GM12878 (cell line): ENCODE data around the gene ARID1A. TPM values are rescaled to one million over a fixed set of nuclear protein-coding genes. Genes with fewer than 3 reads are reported as not detected.

Source experiments
- BCL3 ChIP-seq: IDR thresholded peaks from 2 replicates; pipeline ENCODE4 v1.6.1; 2011; ENCODE audit warnings: borderline replicate concordance, low read depth, mild to moderate bottlenecking, moderate library complexity, low read length; ENCODE audit not compliant: insufficient read depth, poor library complexity, severe bottlenecking
- EED ChIP-seq: sonication (generic); IDR thresholded peaks from 2 replicates; pipeline ENCODE4 v1.6.1; 2016; ENCODE audit warnings: antibody characterized with exemption, low read depth
- EP300 ChIP-seq, 2 experiments: fragments of 150-350 bp in 1 of 2; IDR thresholded peaks; 2 replicates each; pipeline ENCODE4 v1.6.1; 2011 to 2012; ENCODE audit warnings: low read depth in 2 of 2, low read length in 2 of 2, borderline replicate concordance in 1 of 2, improper control_type of control experiment in 1 of 2, inconsistent platforms in 1 of 2; ENCODE audit not compliant: control insufficient read depth in 1 of 2
- EZH2 ChIP-seq: IDR thresholded peaks from 2 replicates; pipeline ENCODE4 v1.6.1; 2012; ENCODE audit warnings: low read depth, mild to moderate bottlenecking, control low read depth, inconsistent platforms, low read length, borderline replicate concordance; ENCODE audit not compliant: control insufficient read depth
- HDAC2 ChIP-seq: fragments of 200-600 bp; sonication (generic); IDR thresholded peaks from 2 replicates; pipeline ENCODE4 v1.6.1; 2017
- IKZF1 ChIP-seq: fragments of 450-650 bp; conservative IDR thresholded peaks from 2 replicates; pipeline ENCODE4 v1.6.1; 2017; ENCODE audit warnings: antibody characterized with exemption, mild to moderate bottlenecking
- LARP7 ChIP-seq: fragments of 450-650 bp; IDR thresholded peaks from 2 replicates; pipeline ENCODE4 v1.6.1; 2017; ENCODE audit warnings: mild to moderate bottlenecking
- MEF2A ChIP-seq: IDR thresholded peaks from 2 replicates; pipeline ENCODE4 v1.6.1; 2011; ENCODE audit warnings: low read depth, mild to moderate bottlenecking, low read length, moderate library complexity; ENCODE audit not compliant: insufficient read depth
- PAX5 ChIP-seq: IDR thresholded peaks from 2 replicates; pipeline ENCODE4 v1.6.1; 2011; ENCODE audit warnings: low read depth, low read length, borderline replicate concordance
- RAD21 ChIP-seq: IDR thresholded peaks from 2 replicates; pipeline ENCODE4 v1.6.1; 2011; ENCODE audit warnings: mild to moderate bottlenecking, low read depth, low read length, moderate library complexity; ENCODE audit not compliant: insufficient read depth
- RB1 ChIP-seq: fragments of 450-650 bp; formaldehyde crosslinking; IDR thresholded peaks from 2 replicates; pipeline ENCODE4 v1.6.1; 2017; ENCODE audit warnings: mild to moderate bottlenecking, borderline replicate concordance
- RBBP5 ChIP-seq: fragments of 200-600 bp; sonication (generic); conservative IDR thresholded peaks from 2 replicates; pipeline ENCODE4 v1.6.1; 2016
- RUNX3 ChIP-seq: IDR thresholded peaks from 2 replicates; pipeline ENCODE4 v1.6.1; 2012; ENCODE audit warnings: low read length, inconsistent platforms
- SPI1 ChIP-seq: IDR thresholded peaks from 2 replicates; pipeline ENCODE4 v1.6.1; 2011; ENCODE audit warnings: low read depth, mild to moderate bottlenecking, low read length, moderate library complexity, borderline replicate concordance; ENCODE audit not compliant: insufficient read depth
- SREBF2 ChIP-seq: IDR thresholded peaks from 2 replicates; pipeline ENCODE4 v1.6.1; 2012; ENCODE audit warnings: mild to moderate bottlenecking, low read length
- SRF ChIP-seq, 2 experiments: IDR thresholded peaks; 2 replicates each; pipeline ENCODE4 v1.6.1; 2011; ENCODE audit warnings: low read depth in 2 of 2, low read length in 2 of 2, mild to moderate bottlenecking in 1 of 2, moderate library complexity in 1 of 2
- STAT1 ChIP-seq: fragments of 450-650 bp; conservative IDR thresholded peaks from 2 replicates; pipeline ENCODE4 v1.6.1; 2014; ENCODE audit warnings: antibody characterized with exemption, mild to moderate bottlenecking
- ZNF687 ChIP-seq: fragments of 450-650 bp; IDR thresholded peaks from 2 replicates; pipeline ENCODE4 v1.6.1; 2017; ENCODE audit warnings: mild to moderate bottlenecking, moderate library complexity
- polyA plus RNA-seq, 11 experiments: library from polyadenylated mRNA; depleted of rRNA in 4 of 11; unstranded in 6 of 11; stranded (reverse) in 5 of 11; fragments of >200 nt; fragmentation: Nextera tagmentation in 4 of 11; fragmentation: Illumina TruSeq in 1 of 11; extraction: Ambion mirVana in 4 of 11; extraction: Trizol in 1 of 11; gene quantifications; 1 replicate in 1 of 11; 2 replicates in 10 of 11; pipeline versions ENCODE4 v1.2.1 to v1.2.3, GENCODE V29; 2011 to 2016; ENCODE audit warnings: inconsistent platforms in 2 of 11, missing spikeins in 2 of 11, low read depth in 1 of 11
- total RNA-seq, 4 experiments: library from RNA; depleted of rRNA in 3 of 4; stranded (reverse); fragments of >200 nt in 3 of 4; fragmentation: Illumina TruSeq in 1 of 4; extraction: Trizol in 1 of 4; gene quantifications; 2 replicates each; pipeline versions ENCODE4 v1.2.1 to v1.2.3, GENCODE V29; 2013 to 2021
- TF ChIP-seq, protein P1 (sequence below): fragments of 450-650 bp; IDR thresholded peaks from 2 replicates; pipeline ENCODE4 v1.6.1; 2017; ENCODE audit warnings: antibody characterized with exemption, mild to moderate bottlenecking, moderate library complexity
- TF ChIP-seq, protein P2 (sequence below): IDR thresholded peaks from 2 replicates; pipeline ENCODE4 v1.6.1; 2012; ENCODE audit warnings: low read length, inconsistent platforms

Gene ARID1A
- total and polyA plus RNA-seq, 10 of the 15 experiments (the other 5 are each of a cell fraction or from before 2014, with no cell fraction given) = 10.0 to 98.0 (median 23.5) TPM

DNA sequence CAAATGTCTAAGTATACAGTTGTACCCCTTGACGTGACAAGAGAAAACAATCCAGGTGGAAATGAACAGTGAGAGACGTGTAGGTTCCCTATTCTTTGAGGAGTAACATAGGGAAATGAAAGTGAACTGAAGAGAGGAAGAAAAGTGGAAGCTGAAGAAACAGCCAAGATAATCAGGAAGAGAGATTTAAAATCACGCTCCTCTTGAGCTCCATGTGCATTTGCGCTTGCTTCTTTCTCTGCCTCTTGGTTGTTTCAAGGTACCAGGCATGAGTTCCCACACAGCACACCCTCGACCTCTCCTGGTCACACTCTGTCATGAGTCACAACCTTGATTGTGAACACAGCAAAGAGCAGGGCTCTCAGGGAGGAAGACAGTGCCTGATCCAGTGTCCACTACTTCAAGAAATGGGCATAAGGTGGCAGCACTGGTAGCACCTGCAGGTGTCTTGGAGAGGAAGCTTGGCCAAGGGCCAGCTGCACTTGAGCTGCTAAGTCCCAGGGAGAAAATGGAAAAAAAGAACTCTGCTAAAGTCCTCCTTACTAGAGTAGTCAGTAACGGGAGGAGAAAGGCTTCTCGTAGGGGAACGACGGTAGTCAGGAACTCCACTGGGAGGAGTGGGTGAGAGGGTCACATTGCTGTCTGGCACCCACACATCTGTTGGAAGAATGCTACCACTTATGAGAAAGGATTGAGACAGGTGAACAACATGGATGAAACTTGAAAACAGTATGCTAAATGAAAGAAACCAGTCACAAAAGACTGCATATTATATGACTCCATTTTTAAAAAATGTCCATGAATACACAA lies 18.3 kb upstream of the ARID1A start (continued):
- TF ChIP-seq MEF2A (no peak), STAT1 (no peak), RAD21 (peak; percentile 84), IKZF1 (peak; percentile 62), PAX5 (0 out of 2 replicates have a peak, but pooled peaks have one; percentile 15), LARP7 (0 out of 2 replicates have a peak, but pooled peaks have one; percentile 43), RBBP5 (no peak), RB1 (no peak; the same call in 1 of the 2 replicates), SREBF2 (no peak), SPI1 (peak; percentile 46; the same call in 1 of the 2 replicates), SRF (IDR thresholded peaks at IDR 0.05; ENCODE audit: low read depth in 2 of 2, low read length in 2 of 2) (no peak), RUNX3 (no peak), BCL3 (no peak), HDAC2 (no peak), EED (peak; percentile 45; the same call in 1 of the 2 replicates), EZH2 (no peak), ZNF687 (peak; percentile 27; the same call in 1 of the 2 replicates), EP300 (IDR thresholded peaks at IDR 0.05; ENCODE audit: borderline replicate concordance in 1 of 2, control insufficient read depth in 1 of 2, low read depth in 2 of 2, low read length in 2 of 2) (no peak)
- TF ChIP-seq, protein P1, sequence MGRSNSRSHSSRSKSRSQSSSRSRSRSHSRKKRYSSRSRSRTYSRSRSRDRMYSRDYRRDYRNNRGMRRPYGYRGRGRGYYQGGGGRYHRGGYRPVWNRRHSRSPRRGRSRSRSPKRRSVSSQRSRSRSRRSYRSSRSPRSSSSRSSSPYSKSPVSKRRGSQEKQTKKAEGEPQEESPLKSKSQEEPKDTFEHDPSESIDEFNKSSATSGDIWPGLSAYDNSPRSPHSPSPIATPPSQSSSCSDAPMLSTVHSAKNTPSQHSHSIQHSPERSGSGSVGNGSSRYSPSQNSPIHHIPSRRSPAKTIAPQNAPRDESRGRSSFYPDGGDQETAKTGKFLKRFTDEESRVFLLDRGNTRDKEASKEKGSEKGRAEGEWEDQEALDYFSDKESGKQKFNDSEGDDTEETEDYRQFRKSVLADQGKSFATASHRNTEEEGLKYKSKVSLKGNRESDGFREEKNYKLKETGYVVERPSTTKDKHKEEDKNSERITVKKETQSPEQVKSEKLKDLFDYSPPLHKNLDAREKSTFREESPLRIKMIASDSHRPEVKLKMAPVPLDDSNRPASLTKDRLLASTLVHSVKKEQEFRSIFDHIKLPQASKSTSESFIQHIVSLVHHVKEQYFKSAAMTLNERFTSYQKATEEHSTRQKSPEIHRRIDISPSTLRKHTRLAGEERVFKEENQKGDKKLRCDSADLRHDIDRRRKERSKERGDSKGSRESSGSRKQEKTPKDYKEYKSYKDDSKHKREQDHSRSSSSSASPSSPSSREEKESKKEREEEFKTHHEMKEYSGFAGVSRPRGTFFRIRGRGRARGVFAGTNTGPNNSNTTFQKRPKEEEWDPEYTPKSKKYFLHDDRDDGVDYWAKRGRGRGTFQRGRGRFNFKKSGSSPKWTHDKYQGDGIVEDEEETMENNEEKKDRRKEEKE = no peak
- TF ChIP-seq, protein P2, sequence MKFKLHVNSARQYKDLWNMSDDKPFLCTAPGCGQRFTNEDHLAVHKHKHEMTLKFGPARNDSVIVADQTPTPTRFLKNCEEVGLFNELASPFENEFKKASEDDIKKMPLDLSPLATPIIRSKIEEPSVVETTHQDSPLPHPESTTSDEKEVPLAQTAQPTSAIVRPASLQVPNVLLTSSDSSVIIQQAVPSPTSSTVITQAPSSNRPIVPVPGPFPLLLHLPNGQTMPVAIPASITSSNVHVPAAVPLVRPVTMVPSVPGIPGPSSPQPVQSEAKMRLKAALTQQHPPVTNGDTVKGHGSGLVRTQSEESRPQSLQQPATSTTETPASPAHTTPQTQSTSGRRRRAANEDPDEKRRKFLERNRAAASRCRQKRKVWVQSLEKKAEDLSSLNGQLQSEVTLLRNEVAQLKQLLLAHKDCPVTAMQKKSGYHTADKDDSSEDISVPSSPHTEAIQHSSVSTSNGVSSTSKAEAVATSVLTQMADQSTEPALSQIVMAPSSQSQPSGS = no peak
